SK-N-SH treated with all-trans-retinoic acid at 6 μM for 48 hours (cell line): ENCODE results near the gene HDAC4.

Experiments
- ATAC-seq: fragments of 200-7000 bp; cut with Tn5 transposase; 3 replicates; pipeline ENCODE4 v1.9.1; 2020; ENCODE audit warnings: mild to moderate bottlenecking, moderate library complexity
- ARNTL ChIP-seq: fragments of 450-650 bp; formaldehyde crosslinking; IDR thresholded peaks from 2 replicates; pipeline ENCODE4 v1.5.0; 2020; ENCODE audit warnings: low read depth, mild to moderate bottlenecking, moderate library complexity, borderline replicate concordance
- BACH2 ChIP-seq: fragments of 250-450 bp; sonication (Bioruptor Pico); IDR thresholded peaks from 2 replicates; pipeline ENCODE4 v1.9.0; 2021; ENCODE audit warnings: mild to moderate bottlenecking, borderline replicate concordance
- CSDC2 ChIP-seq: fragments of 250-450 bp; sonication (Bioruptor Pico); IDR thresholded peaks from 2 replicates; pipeline ENCODE4 v1.5.0; 2020; ENCODE audit warnings: mild to moderate bottlenecking, moderate library complexity
- ESRRG ChIP-seq: fragments of 250-450 bp; sonication (Bioruptor Pico); IDR thresholded peaks from 2 replicates; pipeline ENCODE4 v1.6.1; 2021; ENCODE audit warnings: mild to moderate bottlenecking
- GLIS3 ChIP-seq: fragments of 250-450 bp; sonication (Bioruptor Pico); IDR thresholded peaks from 2 replicates; pipeline ENCODE4 v1.5.0; 2020; ENCODE audit warnings: mild to moderate bottlenecking, moderate library complexity
- OSR1 ChIP-seq: fragments of 250-450 bp; sonication (Bioruptor Pico); IDR thresholded peaks from 2 replicates; pipeline ENCODE4 v1.8.0; 2022; ENCODE audit warnings: moderate library complexity, mild to moderate bottlenecking, inconsistent platforms
- PPARA ChIP-seq: fragments of 250-450 bp; sonication (Bioruptor Pico); IDR thresholded peaks from 2 replicates; pipeline ENCODE4 v1.5.0; 2020; ENCODE audit warnings: mild to moderate bottlenecking, borderline replicate concordance
- SNAI2 ChIP-seq: fragments of 250-450 bp; sonication (Bioruptor Pico); IDR thresholded peaks from 2 replicates; pipeline ENCODE4 v1.5.0; 2020; ENCODE audit warnings: mild to moderate bottlenecking, moderate library complexity
- TCF4 ChIP-seq: fragments of 250-450 bp; sonication (Bioruptor Pico); IDR thresholded peaks from 2 replicates; pipeline ENCODE4 v1.8.0; 2021; ENCODE audit warnings: mild to moderate bottlenecking, moderate library complexity, borderline replicate concordance
- TOX ChIP-seq: fragments of 250-450 bp; sonication (Bioruptor Pico); IDR thresholded peaks from 2 replicates; pipeline ENCODE4 v1.8.0; 2021; ENCODE audit warnings: mild to moderate bottlenecking, moderate library complexity, borderline replicate concordance
- ZC3H10 ChIP-seq: fragments of 250-450 bp; sonication (Bioruptor Pico); IDR thresholded peaks from 2 replicates; pipeline ENCODE4 v1.5.1; 2021; ENCODE audit warnings: mild to moderate bottlenecking, moderate library complexity
- ZFP3 ChIP-seq: fragments of 250-450 bp; sonication (Bioruptor Pico); IDR thresholded peaks from 2 replicates; pipeline ENCODE4 v1.5.0; 2020; ENCODE audit warnings: mild to moderate bottlenecking, moderate library complexity
- ZFP30 ChIP-seq: fragments of 450-650 bp; formaldehyde crosslinking; IDR thresholded peaks from 2 replicates; pipeline ENCODE4 v1.5.0; 2022; ENCODE audit warnings: mild to moderate bottlenecking, moderate library complexity
- ZNF565 ChIP-seq: fragments of 450-650 bp; formaldehyde crosslinking; conservative IDR thresholded peaks from 2 replicates; pipeline ENCODE4 v1.5.0; 2020; ENCODE audit warnings: low read depth, mild to moderate bottlenecking, moderate library complexity
- ZNF8 ChIP-seq: fragments of 450-650 bp; formaldehyde crosslinking; IDR thresholded peaks from 2 replicates; pipeline ENCODE4 v1.5.0; 2020; ENCODE audit warnings: mild to moderate bottlenecking, moderate library complexity
- TF ChIP-seq, protein P1 (sequence below): fragments of 250-450 bp; sonication (Bioruptor Pico); IDR thresholded peaks from 2 replicates; pipeline ENCODE4 v1.5.1; 2021; ENCODE audit warnings: mild to moderate bottlenecking, moderate library complexity
- TF ChIP-seq, protein P2 (sequence below): fragments of 250-450 bp; sonication (Bioruptor Pico); IDR thresholded peaks from 2 replicates; pipeline ENCODE4 v1.5.1; 2020; ENCODE audit warnings: low read depth, mild to moderate bottlenecking, moderate library complexity
- TF ChIP-seq, protein P3 (sequence below): fragments of 250-450 bp; sonication (Bioruptor Pico); IDR thresholded peaks from 2 replicates; pipeline ENCODE4 v1.8.0; 2021; ENCODE audit warnings: low read depth, mild to moderate bottlenecking, moderate library complexity, borderline replicate concordance
- TF ChIP-seq, protein P4 (sequence below): fragments of 250-450 bp; sonication (Bioruptor Pico); IDR thresholded peaks from 2 replicates; pipeline ENCODE4 v1.8.0; 2020; ENCODE audit warnings: mild to moderate bottlenecking, moderate library complexity, borderline replicate concordance
- TF ChIP-seq, protein P5 (sequence below): fragments of 250-450 bp; sonication (Bioruptor Pico); IDR thresholded peaks from 2 replicates; pipeline ENCODE4 v1.5.0; 2020; ENCODE audit warnings: mild to moderate bottlenecking, moderate library complexity

The HDAC4 gene

DNA sequence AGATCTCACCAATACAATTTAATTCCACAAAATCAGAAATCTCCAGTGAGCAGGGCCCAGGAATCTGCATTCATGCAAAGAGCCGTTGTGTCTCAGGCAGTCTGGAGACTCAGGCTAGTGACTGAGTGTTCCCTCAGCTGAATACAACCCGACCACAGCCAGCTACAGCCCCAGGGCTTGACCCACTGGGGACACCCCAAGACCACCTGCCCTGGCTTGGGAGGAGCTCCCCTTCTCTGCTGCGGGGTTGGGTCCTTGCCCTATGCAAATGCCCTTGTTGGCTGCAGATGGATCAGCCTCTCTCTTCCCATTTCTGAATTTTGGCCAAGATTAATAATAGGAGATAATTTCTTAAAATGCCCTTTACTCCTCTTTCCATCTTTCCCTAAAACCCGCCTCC is 395.2 kb downstream of the HDAC4 start:
- TF ChIP-seq, protein P1, sequence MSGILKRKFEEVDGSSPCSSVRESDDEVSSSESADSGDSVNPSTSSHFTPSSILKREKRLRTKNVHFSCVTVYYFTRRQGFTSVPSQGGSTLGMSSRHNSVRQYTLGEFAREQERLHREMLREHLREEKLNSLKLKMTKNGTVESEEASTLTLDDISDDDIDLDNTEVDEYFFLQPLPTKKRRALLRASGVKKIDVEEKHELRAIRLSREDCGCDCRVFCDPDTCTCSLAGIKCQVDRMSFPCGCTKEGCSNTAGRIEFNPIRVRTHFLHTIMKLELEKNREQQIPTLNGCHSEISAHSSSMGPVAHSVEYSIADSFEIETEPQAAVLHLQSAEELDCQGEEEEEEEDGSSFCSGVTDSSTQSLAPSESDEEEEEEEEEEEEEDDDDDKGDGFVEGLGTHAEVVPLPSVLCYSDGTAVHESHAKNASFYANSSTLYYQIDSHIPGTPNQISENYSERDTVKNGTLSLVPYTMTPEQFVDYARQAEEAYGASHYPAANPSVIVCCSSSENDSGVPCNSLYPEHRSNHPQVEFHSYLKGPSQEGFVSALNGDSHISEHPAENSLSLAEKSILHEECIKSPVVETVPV (CRISPR knock-in tag) = no peak
- TF ChIP-seq ZNF565 (no peak), OSR1 (CRISPR knock-in tag) (no peak), ARNTL (CRISPR knock-in tag) (no peak), BACH2 (CRISPR knock-in tag) (no peak), ZFP3 (no peak), GLIS3 (CRISPR knock-in tag) (no peak), ZNF8 (no peak), CSDC2 (CRISPR knock-in tag) (no peak), PPARA (CRISPR knock-in tag) (no peak)
- TF ChIP-seq, protein P2, sequence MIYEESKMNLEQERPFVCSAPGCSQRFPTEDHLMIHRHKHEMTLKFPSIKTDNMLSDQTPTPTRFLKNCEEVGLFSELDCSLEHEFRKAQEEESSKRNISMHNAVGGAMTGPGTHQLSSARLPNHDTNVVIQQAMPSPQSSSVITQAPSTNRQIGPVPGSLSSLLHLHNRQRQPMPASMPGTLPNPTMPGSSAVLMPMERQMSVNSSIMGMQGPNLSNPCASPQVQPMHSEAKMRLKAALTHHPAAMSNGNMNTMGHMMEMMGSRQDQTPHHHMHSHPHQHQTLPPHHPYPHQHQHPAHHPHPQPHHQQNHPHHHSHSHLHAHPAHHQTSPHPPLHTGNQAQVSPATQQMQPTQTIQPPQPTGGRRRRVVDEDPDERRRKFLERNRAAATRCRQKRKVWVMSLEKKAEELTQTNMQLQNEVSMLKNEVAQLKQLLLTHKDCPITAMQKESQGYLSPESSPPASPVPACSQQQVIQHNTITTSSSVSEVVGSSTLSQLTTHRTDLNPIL = no peak
- no peak for ATAC-seq

DNA sequence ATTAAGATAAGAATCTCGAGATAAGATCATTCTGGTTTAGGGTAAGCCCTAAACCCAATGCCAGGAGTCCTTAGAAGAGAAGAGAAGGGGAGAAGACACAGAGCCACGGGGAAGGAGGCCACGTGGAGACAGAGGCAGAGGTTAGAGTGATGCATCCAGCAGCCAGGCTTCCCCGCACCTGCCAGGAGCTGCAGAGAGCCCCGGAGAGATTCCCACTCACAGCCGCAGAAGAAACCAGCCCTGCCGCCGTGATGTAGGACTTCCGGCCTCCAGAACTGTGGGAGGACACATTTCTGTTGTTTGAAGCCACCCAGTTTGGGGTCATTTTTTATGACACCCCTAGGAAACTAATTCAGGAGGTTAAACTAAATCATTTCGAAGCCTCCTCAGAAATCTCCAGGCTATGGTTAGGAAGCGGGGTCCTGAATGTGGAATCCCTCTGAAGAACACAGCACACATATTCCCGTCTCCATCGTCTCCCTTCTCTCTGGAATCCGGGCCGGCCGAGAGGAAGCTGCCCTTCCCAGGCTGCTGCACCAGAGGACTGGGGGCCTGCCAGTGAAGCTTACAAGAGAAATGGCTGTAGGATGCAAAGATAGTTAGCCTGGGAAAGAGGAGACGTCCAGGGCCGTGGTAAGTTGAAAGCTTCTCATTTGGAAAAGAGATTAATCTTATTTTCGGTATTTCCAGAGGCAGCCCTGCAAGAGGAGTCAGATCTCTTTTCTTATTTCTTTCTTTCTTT is 396.4 kb downstream of the HDAC4 start:
- TF ChIP-seq, protein P3, sequence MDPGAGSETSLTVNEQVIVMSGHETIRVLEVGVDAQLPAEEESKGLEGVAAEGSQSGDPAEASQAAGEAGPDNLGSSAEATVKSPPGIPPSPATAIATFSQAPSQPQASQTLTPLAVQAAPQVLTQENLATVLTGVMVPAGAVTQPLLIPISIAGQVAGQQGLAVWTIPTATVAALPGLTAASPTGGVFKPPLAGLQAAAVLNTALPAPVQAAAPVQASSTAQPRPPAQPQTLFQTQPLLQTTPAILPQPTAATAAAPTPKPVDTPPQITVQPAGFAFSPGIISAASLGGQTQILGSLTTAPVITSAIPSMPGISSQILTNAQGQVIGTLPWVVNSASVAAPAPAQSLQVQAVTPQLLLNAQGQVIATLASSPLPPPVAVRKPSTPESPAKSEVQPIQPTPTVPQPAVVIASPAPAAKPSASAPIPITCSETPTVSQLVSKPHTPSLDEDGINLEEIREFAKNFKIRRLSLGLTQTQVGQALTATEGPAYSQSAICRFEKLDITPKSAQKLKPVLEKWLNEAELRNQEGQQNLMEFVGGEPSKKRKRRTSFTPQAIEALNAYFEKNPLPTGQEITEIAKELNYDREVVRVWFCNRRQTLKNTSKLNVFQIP = no peak
- TF ChIP-seq, protein P2 = no peak
- TF ChIP-seq TOX (no peak), SNAI2 (no peak), ZFP3 (no peak), TCF4 (CRISPR knock-in tag) (no peak), ZFP30 (CRISPR knock-in tag) (no peak), ZNF8 (no peak), ZC3H10 (CRISPR knock-in tag) (no peak), CSDC2 (CRISPR knock-in tag) (no peak), ESRRG (no peak)
- TF ChIP-seq, protein P4, sequence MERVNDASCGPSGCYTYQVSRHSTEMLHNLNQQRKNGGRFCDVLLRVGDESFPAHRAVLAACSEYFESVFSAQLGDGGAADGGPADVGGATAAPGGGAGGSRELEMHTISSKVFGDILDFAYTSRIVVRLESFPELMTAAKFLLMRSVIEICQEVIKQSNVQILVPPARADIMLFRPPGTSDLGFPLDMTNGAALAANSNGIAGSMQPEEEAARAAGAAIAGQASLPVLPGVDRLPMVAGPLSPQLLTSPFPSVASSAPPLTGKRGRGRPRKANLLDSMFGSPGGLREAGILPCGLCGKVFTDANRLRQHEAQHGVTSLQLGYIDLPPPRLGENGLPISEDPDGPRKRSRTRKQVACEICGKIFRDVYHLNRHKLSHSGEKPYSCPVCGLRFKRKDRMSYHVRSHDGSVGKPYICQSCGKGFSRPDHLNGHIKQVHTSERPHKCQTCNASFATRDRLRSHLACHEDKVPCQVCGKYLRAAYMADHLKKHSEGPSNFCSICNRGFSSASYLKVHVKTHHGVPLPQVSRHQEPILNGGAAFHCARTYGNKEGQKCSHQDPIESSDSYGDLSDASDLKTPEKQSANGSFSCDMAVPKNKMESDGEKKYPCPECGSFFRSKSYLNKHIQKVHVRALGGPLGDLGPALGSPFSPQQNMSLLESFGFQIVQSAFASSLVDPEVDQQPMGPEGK (CRISPR knock-in tag) = no peak
- TF ChIP-seq, protein P5, sequence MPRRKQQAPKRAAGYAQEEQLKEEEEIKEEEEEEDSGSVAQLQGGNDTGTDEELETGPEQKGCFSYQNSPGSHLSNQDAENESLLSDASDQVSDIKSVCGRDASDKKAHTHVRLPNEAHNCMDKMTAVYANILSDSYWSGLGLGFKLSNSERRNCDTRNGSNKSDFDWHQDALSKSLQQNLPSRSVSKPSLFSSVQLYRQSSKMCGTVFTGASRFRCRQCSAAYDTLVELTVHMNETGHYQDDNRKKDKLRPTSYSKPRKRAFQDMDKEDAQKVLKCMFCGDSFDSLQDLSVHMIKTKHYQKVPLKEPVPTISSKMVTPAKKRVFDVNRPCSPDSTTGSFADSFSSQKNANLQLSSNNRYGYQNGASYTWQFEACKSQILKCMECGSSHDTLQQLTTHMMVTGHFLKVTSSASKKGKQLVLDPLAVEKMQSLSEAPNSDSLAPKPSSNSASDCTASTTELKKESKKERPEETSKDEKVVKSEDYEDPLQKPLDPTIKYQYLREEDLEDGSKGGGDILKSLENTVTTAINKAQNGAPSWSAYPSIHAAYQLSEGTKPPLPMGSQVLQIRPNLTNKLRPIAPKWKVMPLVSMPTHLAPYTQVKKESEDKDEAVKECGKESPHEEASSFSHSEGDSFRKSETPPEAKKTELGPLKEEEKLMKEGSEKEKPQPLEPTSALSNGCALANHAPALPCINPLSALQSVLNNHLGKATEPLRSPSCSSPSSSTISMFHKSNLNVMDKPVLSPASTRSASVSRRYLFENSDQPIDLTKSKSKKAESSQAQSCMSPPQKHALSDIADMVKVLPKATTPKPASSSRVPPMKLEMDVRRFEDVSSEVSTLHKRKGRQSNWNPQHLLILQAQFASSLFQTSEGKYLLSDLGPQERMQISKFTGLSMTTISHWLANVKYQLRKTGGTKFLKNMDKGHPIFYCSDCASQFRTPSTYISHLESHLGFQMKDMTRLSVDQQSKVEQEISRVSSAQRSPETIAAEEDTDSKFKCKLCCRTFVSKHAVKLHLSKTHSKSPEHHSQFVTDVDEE = no peak
- TF ChIP-seq, all 23 proteins: peak for 0
- ATAC-seq = no peak
